GM15510 (cell line): ENCODE results near the gene HSD11B2.

Source experiments
- POLR2A ChIP-seq: IDR thresholded peaks from 3 replicates; pipeline ENCODE4 v1.6.1; 2011; ENCODE audit warnings: borderline replicate concordance; ENCODE audit not compliant: insufficient read length; ENCODE audit errors: extremely low read depth

HSD11B2 gene

GRCh38 chr16:67423015-67423414, 7.9 kb upstream of the HSD11B2 start:
- TF ChIP-seq POLR2A, result no peak

- no peak for TF ChIP-seq POLR2A
Observed at GRCh38 chr16:67423611-67424260, 7.2 kb upstream of the HSD11B2 start.

GRCh38 chr16:67424261-67424615, 6.7 kb upstream of the HSD11B2 start:
- no peak for TF ChIP-seq POLR2A

- TF ChIP-seq POLR2A, result no peak
Observed at GRCh38 chr16:67425061-67425460, 5.9 kb upstream of the HSD11B2 start.

- TF ChIP-seq POLR2A, result no peak
Observed at GRCh38 chr16:67425580-67425979, 5.3 kb upstream of the HSD11B2 start.

- no peak for TF ChIP-seq POLR2A
Observed at GRCh38 chr16:67426022-67426421, 4.9 kb upstream of the HSD11B2 start.

GRCh38 chr16:67426950-67427349, 4.0 kb upstream of the HSD11B2 start:
- no peak for TF ChIP-seq POLR2A

- no peak for TF ChIP-seq POLR2A
Observed at GRCh38 chr16:67428146-67428731, 2.7 kb upstream of the HSD11B2 start.

GRCh38 chr16:67429053-67429798, 1.7 kb upstream of the HSD11B2 start:
- TF ChIP-seq POLR2A, result no peak

GRCh38 chr16:67429799-67430503, 970 bp upstream of the HSD11B2 start:
- no peak for TF ChIP-seq POLR2A

- no peak for TF ChIP-seq POLR2A
Observed at GRCh38 chr16:67430504-67430976, 381 bp upstream of the HSD11B2 start.

GRCh38 chr16:67431775-67432505, 1.0 kb downstream of the HSD11B2 start:
- no peak for TF ChIP-seq POLR2A

GRCh38 chr16:67432506-67432890, 1.6 kb downstream of the HSD11B2 start:
- no peak for TF ChIP-seq POLR2A

GRCh38 chr16:67433131-67433719, 2.3 kb downstream of the HSD11B2 start:
- no peak for TF ChIP-seq POLR2A

GRCh38 chr16:67435758-67436164, 4.8 kb downstream of the HSD11B2 start:
- TF ChIP-seq POLR2A, result no peak

- no peak for TF ChIP-seq POLR2A
Observed at GRCh38 chr16:67436640-67437193, 5.8 kb downstream of the HSD11B2 start.
